Heart left ventricle (tissue), 13 donors: ENCODE measurements around the gene IWS1.

Experiments
- POLR2A ChIP-seq, 2 donors: fragments of 450-650 bp; IDR thresholded peaks; one replicate each; pipeline ENCODE4 v1.6.1; 2017; ENCODE audit warnings: antibody characterized with exemption in 2 of 2, mild to moderate bottlenecking in 2 of 2, moderate library complexity in 2 of 2
- TF ChIP-seq, protein P1 (sequence below), 12 donors: fragments of 200-600 bp; sonication (generic) in 4 of 12; IDR thresholded peaks; one replicate each; pipeline versions ENCODE4 v1.5.0 to v1.8.0; 2018 to 2022; ENCODE audit warnings: antibody characterized with exemption in 12 of 12, mild to moderate bottlenecking in 5 of 12
- donor health status: ischemic (EF 13 %, LVEDD 7.1; RV severe dilation, severe dysfunction).
- donor health status: DM: no; HTN: yes; CAD: no.
- donor health status: DM: no; HTN: no; CAD: no.
- donor health status: ischemic (EF 25% LVEDD 6.9; RV normal size, moderate dysfunction).
- donor health status: ischemic (EF 25% LVEDD 5.7; RV mildly dilated, moderate dysfunction).
- donor health status: ischemic (EF 35%, LVEDD 5.7; RV mildly dilated, moderate dysfunction).
- donor health status: nonischemic (EF 11% LVEDD 7.7; RV severe dilation, severe dysfunction).
- donor health status: DM: yes; HTN: yes; CAD: no.
- donor health status: PGD.
- donor health status: ischemic (EF 29% LVEDD 5.4; RV normal size, mild dysfunction).
- donor health status: nonischemic (EF 23%, LVEDD 6.1; RV moderate dilation, normal function).

DNA sequence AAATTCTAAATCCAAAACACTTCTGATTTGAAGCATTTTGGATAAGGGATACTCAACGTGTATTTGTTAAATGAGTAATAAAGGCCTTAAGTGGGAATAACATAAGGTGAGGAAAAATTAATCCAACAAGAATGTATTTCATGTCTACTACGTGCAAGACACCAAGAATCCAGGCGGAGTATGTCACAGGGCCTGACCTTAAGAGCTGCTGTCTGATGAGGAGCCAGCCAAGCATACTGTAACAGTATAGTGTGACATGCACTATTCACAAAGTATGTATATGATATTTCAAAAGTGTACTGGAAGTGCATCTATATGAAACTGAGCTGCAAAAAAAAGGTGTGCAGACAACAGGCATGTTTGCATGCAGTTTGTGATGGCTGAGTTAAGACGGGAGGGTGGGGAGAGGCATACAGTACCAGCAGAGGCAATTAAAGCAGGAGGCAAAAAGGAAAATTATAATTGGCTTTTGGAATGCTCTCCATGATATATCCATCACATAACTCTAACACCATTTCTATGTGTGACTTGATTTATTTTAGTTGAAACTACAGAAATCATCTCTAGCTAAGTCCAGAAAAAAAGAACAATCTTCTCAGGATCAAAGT lies 18.2 kb downstream of the IWS1 start:
- TF ChIP-seq, protein P1, sequence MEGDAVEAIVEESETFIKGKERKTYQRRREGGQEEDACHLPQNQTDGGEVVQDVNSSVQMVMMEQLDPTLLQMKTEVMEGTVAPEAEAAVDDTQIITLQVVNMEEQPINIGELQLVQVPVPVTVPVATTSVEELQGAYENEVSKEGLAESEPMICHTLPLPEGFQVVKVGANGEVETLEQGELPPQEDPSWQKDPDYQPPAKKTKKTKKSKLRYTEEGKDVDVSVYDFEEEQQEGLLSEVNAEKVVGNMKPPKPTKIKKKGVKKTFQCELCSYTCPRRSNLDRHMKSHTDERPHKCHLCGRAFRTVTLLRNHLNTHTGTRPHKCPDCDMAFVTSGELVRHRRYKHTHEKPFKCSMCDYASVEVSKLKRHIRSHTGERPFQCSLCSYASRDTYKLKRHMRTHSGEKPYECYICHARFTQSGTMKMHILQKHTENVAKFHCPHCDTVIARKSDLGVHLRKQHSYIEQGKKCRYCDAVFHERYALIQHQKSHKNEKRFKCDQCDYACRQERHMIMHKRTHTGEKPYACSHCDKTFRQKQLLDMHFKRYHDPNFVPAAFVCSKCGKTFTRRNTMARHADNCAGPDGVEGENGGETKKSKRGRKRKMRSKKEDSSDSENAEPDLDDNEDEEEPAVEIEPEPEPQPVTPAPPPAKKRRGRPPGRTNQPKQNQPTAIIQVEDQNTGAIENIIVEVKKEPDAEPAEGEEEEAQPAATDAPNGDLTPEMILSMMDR (IDR thresholded peaks at IDR 0.05), result no peak
- no peak for TF ChIP-seq POLR2A (IDR thresholded peaks at IDR 0.05)
